ENCODE measurements around the gene WDR64.

WDR64 gene

DNA sequence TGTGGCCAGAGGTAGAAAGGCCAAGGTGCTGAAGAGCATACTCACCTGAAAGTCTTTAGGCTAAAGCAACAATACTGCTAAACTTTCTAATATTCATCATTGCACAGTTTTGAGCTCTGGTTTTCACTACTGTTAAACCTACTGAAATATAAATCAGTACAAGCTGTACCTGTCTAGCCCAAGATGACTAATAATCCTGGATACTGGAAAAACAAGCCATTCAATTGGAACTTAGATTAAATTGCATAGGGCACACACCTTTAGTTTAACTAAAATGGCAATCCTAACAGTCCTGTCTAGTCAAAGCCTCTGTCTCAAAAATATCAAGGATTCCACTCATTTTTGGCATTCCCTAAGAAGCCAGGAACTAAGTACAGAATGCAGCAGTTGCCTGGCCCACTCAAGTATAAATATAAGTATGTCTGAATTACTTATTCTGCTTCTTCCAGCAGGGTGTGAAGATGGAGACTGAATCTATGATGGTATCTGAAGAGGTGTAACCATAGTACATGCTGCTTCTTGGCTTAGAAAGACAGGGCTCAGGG, 15.0 kb upstream of the WDR64 start:
- H2AFZ ChIP-seq (ENCODE audit: low read depth, low read length) = no peak overlapping the region
- H3K27me3 ChIP-seq (ENCODE audit: low read depth, low read length) = no peaks in the 10 kb centered on the region
- no peak overlapping the region for H3K27ac ChIP-seq (ENCODE audit: low read length)
- no peak overlapping the region for H3K9ac ChIP-seq (ENCODE audit: low read length)
- H4K20me1 ChIP-seq (ENCODE audit: insufficient read depth, low read length) = no peaks in the 10 kb centered on the region
- TF ChIP-seq, protein P1, sequence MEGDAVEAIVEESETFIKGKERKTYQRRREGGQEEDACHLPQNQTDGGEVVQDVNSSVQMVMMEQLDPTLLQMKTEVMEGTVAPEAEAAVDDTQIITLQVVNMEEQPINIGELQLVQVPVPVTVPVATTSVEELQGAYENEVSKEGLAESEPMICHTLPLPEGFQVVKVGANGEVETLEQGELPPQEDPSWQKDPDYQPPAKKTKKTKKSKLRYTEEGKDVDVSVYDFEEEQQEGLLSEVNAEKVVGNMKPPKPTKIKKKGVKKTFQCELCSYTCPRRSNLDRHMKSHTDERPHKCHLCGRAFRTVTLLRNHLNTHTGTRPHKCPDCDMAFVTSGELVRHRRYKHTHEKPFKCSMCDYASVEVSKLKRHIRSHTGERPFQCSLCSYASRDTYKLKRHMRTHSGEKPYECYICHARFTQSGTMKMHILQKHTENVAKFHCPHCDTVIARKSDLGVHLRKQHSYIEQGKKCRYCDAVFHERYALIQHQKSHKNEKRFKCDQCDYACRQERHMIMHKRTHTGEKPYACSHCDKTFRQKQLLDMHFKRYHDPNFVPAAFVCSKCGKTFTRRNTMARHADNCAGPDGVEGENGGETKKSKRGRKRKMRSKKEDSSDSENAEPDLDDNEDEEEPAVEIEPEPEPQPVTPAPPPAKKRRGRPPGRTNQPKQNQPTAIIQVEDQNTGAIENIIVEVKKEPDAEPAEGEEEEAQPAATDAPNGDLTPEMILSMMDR (IDR thresholded peaks at IDR 0.05; ENCODE audit: low read depth, low read length) = no peak
- no peak for TF ChIP-seq EZH2phosphoT487 (IDR thresholded peaks at IDR 0.05; ENCODE audit: low read depth)
- H3K36me3 ChIP-seq (replicated peaks; ENCODE audit: low read depth, low read length) = peaks cover 48% of the 10 kb centered on the region
- 0 out of 2 replicates have a peak overlapping the region, but pooled peaks have one; percentile 3 for H3K4me2 ChIP-seq (ENCODE audit: low read length)
- peaks cover 58% of the 10 kb centered on the region for H3K79me2 ChIP-seq (ENCODE audit: low read length)
- no peaks in the 10 kb centered on the region for H3K9me3 ChIP-seq (ENCODE audit: insufficient read depth, low read length)
- H3K4me1 ChIP-seq (ENCODE audit: low read length) = peaks cover 41% of the 10 kb centered on the region
- H3K4me3 ChIP-seq (ENCODE audit: low read length) = no peak overlapping the region

DNA sequence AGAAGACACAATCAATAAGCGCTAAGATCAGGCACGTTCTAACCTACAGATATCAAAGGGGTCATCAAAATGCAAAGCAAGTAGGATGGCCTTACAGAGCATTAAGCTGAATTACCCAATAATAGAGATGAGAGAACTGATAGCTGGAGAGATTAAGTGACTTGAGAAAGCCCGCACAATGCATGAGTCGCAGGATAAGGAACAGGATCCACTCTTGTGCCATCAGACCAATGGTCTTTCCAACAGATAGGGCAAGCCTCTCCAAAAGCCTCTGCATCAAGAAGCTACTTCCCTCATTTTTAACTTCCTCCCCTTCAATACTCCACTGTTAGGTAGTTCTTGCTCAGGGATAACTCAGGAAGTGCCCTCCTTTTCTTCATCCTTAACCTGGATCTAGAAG, 14.5 kb upstream of the WDR64 start:
- H3K4me1 ChIP-seq (ENCODE audit: low read length) = peaks cover 41% of the 10 kb centered on the region
- no peaks in the 10 kb centered on the region for H3K9me3 ChIP-seq (ENCODE audit: insufficient read depth, low read length)
- no peak overlapping the region for H2AFZ ChIP-seq (ENCODE audit: low read depth, low read length)
- no peak overlapping the region for H3K27ac ChIP-seq (ENCODE audit: low read length)
- H3K9ac ChIP-seq (ENCODE audit: low read length) = no peak overlapping the region
- no peaks in the 10 kb centered on the region for H3K27me3 ChIP-seq (ENCODE audit: low read depth, low read length)
- TF ChIP-seq, protein P1 (IDR thresholded peaks at IDR 0.05; ENCODE audit: low read depth, low read length) = no peak
- TF ChIP-seq EZH2phosphoT487 (IDR thresholded peaks at IDR 0.05; ENCODE audit: low read depth) = no peak
- H3K4me3 ChIP-seq (ENCODE audit: low read length) = no peak overlapping the region
- no peaks in the 10 kb centered on the region for H4K20me1 ChIP-seq (ENCODE audit: insufficient read depth, low read length)
- H3K79me2 ChIP-seq (ENCODE audit: low read length) = peaks cover 58% of the 10 kb centered on the region
- H3K36me3 ChIP-seq (replicated peaks; ENCODE audit: low read depth, low read length) = peaks cover 43% of the 10 kb centered on the region
- peak overlapping the region; percentile 88; the same call in 1 of the 2 replicates for H3K4me2 ChIP-seq (ENCODE audit: low read length)

DNA sequence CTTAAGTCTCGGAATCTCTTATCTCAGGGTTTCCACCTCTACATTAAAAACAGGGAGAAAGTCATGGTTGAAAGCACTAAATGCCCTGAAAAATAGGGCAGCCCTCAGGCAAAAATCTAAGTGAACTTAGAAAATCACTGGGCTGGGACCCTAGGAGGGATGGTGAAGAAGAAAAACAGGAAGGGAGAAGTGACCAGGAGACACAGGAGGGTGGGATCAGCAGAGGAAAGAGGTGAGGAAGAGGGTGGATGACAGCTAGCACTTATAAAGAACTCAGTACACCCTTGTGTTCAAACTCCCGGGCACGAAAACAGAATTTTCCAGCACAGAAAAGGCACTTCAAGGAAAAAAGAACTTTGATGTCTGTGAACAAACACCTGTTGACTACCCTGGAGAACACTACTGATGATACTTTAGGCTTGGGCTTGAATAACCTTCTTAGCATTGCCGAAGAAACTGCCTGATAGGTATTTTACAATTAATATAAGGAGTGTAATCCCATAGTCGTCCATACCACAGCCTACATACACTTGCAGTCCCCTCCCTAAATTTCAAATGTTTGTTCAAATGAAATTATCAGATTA, 13.9 kb upstream of the WDR64 start:
- Histone ChIP-seq H3K4me2 (ENCODE audit: low read length) (peak overlapping the region; percentile 88), H4K20me1 (ENCODE audit: insufficient read depth, low read length) (no peaks in the 10 kb centered on the region), H3K27me3 (ENCODE audit: low read depth, low read length) (no peaks in the 10 kb centered on the region), H3K79me2 (ENCODE audit: low read length) (peaks cover 58% of the 10 kb centered on the region), H2AFZ (ENCODE audit: low read depth, low read length) (no peak overlapping the region), H3K9ac (ENCODE audit: low read length) (no peak overlapping the region), H3K27ac (ENCODE audit: low read length) (no peak overlapping the region), H3K4me3 (ENCODE audit: low read length) (peak overlapping the region; percentile 96), H3K4me1 (ENCODE audit: low read length) (peaks cover 41% of the 10 kb centered on the region), H3K36me3 (replicated peaks; ENCODE audit: low read depth, low read length) (peaks cover 39% of the 10 kb centered on the region), H3K9me3 (ENCODE audit: insufficient read depth, low read length) (no peaks in the 10 kb centered on the region)
- TF ChIP-seq EZH2phosphoT487 (IDR thresholded peaks at IDR 0.05; ENCODE audit: low read depth) = no peak
- TF ChIP-seq, protein P1 (IDR thresholded peaks at IDR 0.05; ENCODE audit: low read depth, low read length) = no peak

DNA sequence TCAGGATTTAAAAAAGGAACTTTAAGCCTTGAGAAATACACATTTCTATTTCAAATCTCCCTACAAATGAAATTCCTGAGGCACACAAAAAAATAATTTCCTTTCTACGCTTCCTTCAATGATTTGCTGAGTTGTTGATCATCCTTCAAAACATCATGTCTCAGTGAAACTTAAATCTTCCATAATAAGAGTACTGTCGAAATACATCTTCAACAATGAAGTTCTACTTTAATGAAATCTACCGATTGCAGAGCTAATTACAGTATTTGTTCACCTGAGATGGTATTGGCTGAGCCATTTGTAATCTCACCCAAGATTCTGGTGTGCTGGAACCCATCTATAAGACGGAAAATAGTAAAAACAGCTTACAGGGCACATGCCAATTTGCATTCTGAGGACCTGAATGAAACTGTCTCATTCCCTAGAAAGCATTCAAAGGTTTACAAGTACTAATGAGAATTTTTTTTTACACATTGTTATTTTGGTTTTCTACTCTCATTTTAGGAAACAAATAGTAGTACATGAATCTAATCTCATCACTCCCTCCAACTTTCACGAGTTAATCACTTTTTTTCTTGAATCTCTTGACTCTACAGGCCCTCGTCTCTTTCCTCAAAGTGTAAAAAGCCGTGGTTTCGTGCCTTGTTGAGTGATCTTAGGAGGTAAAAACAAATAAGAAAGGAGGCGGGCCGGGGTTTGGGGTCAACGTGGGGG, 13.0 kb upstream of the WDR64 start:
- Histone ChIP-seq H3K27ac (ENCODE audit: low read length) (peak overlapping the region; percentile 54; the same call in 1 of the 2 replicates), H3K4me1 (ENCODE audit: low read length) (peaks cover 41% of the 10 kb centered on the region), H4K20me1 (ENCODE audit: insufficient read depth, low read length) (no peaks in the 10 kb centered on the region), H2AFZ (ENCODE audit: low read depth, low read length) (peak overlapping the region; percentile 25; the same call in 1 of the 2 replicates), H3K4me3 (ENCODE audit: low read length) (peak overlapping the region; percentile 96), H3K9ac (ENCODE audit: low read length) (peak overlapping the region; percentile 96), H3K27me3 (ENCODE audit: low read depth, low read length) (no peaks in the 10 kb centered on the region), H3K79me2 (ENCODE audit: low read length) (peaks cover 52% of the 10 kb centered on the region), H3K36me3 (replicated peaks; ENCODE audit: low read depth, low read length) (peaks cover 31% of the 10 kb centered on the region), H3K4me2 (ENCODE audit: low read length) (peak overlapping the region; percentile 88), H3K9me3 (ENCODE audit: insufficient read depth, low read length) (no peaks in the 10 kb centered on the region)
- TF ChIP-seq EZH2phosphoT487 (IDR thresholded peaks at IDR 0.05; ENCODE audit: low read depth) = no peak
- TF ChIP-seq, protein P1 (IDR thresholded peaks at IDR 0.05; ENCODE audit: low read depth, low read length) = no peak

Measured in OCI-LY3 (cell line).